Common myeloid progenitor, CD34-positive (primary cell): ENCODE data around the gene CDK18.

ENCODE experiments used
- CTCF ChIA-PET: fragments of 350-600 bp; sonication (Branson Sonifier 250); formaldehyde crosslinking; loops from one replicate; lab custom pipeline; 2021; ENCODE audit warnings: antibody characterized with exemption; lab: Charles Lee
- POLR2A ChIA-PET: fragments of 350-600 bp; sonication (Branson Sonifier 250); formaldehyde crosslinking; loops from one replicate; lab custom pipeline; 2021; ENCODE audit warnings: antibody characterized with exemption; lab: Charles Lee
- DNase-seq, 3 donors: peaks; one replicate each; pipeline versions ENCODE4 v3.0.0 to v3.0.0-alpha.2; 2013
- H3K27ac ChIP-seq, 2 experiments: 1 replicate in 1 of 2; 2 replicates in 1 of 2; pipeline ENCODE4 v1.7.0; 2013; ENCODE audit warnings: inconsistent platforms in 2 of 2, low read length in 2 of 2, mild to moderate bottlenecking in 2 of 2, low read depth in 1 of 2, moderate library complexity in 1 of 2; ENCODE audit not compliant: severe bottlenecking in 2 of 2, insufficient read depth in 1 of 2, poor library complexity in 1 of 2
- H3K27me3 ChIP-seq, 5 experiments: replicated peaks in 2 of 5; 1 replicate in 3 of 5; 2 replicates in 2 of 5; pipeline versions ENCODE4 v1.6.1 to v1.7.0; 2013; ENCODE audit warnings: low read length in 4 of 5, mild to moderate bottlenecking in 2 of 5, moderate library complexity in 2 of 5, inconsistent platforms in 1 of 5; ENCODE audit not compliant: insufficient read depth in 5 of 5, control insufficient read depth in 4 of 5
- H3K36me3 ChIP-seq, 4 experiments: 1 replicate in 2 of 4; 2 replicates in 2 of 4; pipeline versions ENCODE4 v1.6.1 to v1.7.0; 2013; ENCODE audit warnings: low read length in 3 of 4, control low read depth in 1 of 4, mild to moderate bottlenecking in 1 of 4; ENCODE audit not compliant: control insufficient read depth in 4 of 4, insufficient read depth in 4 of 4
- H3K4me1 ChIP-seq, 4 experiments: 1 replicate in 3 of 4; 2 replicates in 1 of 4; pipeline versions ENCODE4 v1.6.1 to v1.7.1; 2013; ENCODE audit warnings: low read length in 3 of 4, mild to moderate bottlenecking in 3 of 4, control low read depth in 1 of 4, inconsistent platforms in 1 of 4, moderate library complexity in 1 of 4; ENCODE audit not compliant: control insufficient read depth in 4 of 4, insufficient read depth in 4 of 4; ENCODE audit errors: control extremely low read depth in 1 of 4
- H3K4me3 ChIP-seq, 7 experiments: 1 replicate in 4 of 7; 2 replicates in 3 of 7; pipeline versions ENCODE4 v1.5.1 to v1.7.0; 2013; ENCODE audit warnings: mild to moderate bottlenecking in 7 of 7, low read length in 6 of 7, moderate library complexity in 6 of 7, inconsistent platforms in 2 of 7, low read depth in 2 of 7, control low read depth in 1 of 7; ENCODE audit not compliant: insufficient read depth in 4 of 7, control insufficient read depth in 1 of 7; ENCODE audit errors: extremely low read depth in 1 of 7
- H3K9me3 ChIP-seq, 5 experiments: 1 replicate in 4 of 5; 2 replicates in 1 of 5; pipeline versions ENCODE4 v1.6.1 to v1.7.1; 2013; ENCODE audit warnings: low read length in 4 of 5, mild to moderate bottlenecking in 2 of 5, inconsistent platforms in 1 of 5, low read depth in 1 of 5, moderate library complexity in 1 of 5; ENCODE audit not compliant: control insufficient read depth in 4 of 5, insufficient read depth in 2 of 5; ENCODE audit errors: control extremely low read depth in 1 of 5
- WGBS: methylation state at CpG from one replicate; pipeline ENCODE4 v1.1.5; 2013; ENCODE audit not compliant: insufficient coverage; 5-methylcytosine and 5-hydroxymethylcytosine counted together

Gene CDK18

DNA sequence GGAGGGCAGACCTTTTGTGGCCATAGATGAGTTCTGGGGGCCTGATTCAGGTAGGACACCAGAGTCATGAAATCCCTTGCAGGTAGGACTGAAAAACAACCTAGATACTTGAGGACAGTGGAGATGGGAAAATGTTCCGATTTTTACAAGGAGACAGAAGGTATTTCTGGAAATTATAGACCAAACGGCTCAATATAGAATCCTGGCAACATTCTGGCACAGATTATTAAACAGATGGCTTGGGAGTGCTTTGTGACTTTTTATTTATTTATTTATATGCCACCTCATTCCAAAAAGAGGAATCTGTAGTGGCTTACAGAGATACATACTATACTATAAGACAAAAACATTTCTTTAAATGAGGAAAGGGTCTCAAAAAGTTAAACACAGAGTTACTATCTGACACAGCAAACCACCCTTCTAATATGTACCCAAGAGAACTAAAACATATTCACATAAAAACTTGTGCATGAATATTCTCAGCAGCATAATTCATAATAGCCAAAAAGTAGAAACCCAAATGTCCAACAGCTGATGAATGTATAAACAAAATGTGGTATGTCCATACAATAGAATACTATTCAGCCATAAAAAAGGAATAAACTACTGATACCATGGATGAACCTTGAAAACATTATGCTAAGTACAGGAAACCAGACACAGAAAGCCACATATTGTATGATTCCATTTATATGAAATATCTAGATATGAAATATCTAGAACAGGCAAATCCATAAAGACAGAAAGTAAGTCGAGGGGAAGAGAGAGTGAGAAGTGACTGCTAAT lies 49.8 kb downstream of the CDK18 start:
- Histone ChIP-seq H3K36me3 (no peaks in the 10 kb centered on the region), H3K27ac (no peak overlapping the region), H3K4me1 (no peaks in the 10 kb centered on the region), H3K4me3 (no peak overlapping the region), H3K27me3 (peaks cover 0 to 4% (median 2%) of the 10 kb centered on the region in 5 experiments), H3K9me3 (peaks cover 0 to 7% (median 2%) of the 10 kb centered on the region in 5 experiments)
- ChIA-PET POLR2A (no interaction called here), CTCF (interaction anchor here (1.3 to 1.9 kb wide), 2 partner anchors 8 to 34 kb away, joined by 4 to 5 read pairs; no protein-coding TSS in a partner anchor)
- 100% methylated on average over 1 of the region's 3 CpGs for WGBS
- DNase-seq = no peak

DNA sequence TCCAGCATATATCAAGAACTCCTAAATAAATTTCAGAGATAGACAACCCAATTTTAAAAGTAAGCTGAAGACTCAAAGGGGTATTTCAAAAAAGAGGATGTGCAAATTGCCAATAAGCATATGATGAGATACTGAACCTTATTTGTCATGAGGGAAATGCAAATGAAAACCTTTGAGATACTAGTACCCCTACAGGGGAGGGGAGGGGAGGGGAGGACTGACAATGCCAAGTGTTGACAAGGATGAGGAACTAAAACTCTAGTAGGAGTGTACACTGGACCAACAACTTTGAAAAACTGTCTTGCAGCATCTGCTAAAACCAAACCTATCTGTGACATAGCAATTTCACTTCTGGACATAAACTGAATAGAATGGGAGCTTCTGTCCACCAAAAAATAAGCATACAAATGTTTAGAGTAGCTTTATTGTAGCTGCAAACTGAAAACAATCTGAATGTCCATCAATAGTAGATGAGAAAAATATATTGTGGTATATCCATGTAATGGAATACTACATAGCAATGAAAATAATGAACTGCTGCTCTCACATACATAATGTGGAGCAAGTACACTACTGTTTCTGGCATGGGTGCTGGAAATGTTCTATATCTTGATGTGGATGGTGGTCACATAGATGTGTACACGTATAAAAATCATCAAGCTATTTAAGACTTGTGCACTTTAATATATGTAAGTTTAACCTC lies 57.2 kb downstream of the CDK18 start:
- Histone ChIP-seq H3K9me3 (peaks cover 0 to 14% (median 4%) of the 10 kb centered on the region in 5 experiments), H3K27me3 (peaks cover 2 to 20% (median 8%) of the 10 kb centered on the region in 5 experiments), H3K36me3 (no peaks in the 10 kb centered on the region), H3K27ac (no peak overlapping the region), H3K4me1 (no peaks in the 10 kb centered on the region), H3K4me3 (no peak overlapping the region)
- CTCF ChIA-PET = interaction anchor here (0.7 to 1.7 kb wide), 7 partner anchors 8 to 944 kb away, joined by 3 to 6 read pairs (median 3); no protein-coding TSS in a partner anchor
- POLR2A ChIA-PET = interaction anchor here (0.7 kb wide), 1 partner anchor 152 kb away, joined by 4 read pairs; no protein-coding TSS in a partner anchor
- no CpG with 5 or more reads among the region's 1 CpG for WGBS
- no peak for DNase-seq

DNA sequence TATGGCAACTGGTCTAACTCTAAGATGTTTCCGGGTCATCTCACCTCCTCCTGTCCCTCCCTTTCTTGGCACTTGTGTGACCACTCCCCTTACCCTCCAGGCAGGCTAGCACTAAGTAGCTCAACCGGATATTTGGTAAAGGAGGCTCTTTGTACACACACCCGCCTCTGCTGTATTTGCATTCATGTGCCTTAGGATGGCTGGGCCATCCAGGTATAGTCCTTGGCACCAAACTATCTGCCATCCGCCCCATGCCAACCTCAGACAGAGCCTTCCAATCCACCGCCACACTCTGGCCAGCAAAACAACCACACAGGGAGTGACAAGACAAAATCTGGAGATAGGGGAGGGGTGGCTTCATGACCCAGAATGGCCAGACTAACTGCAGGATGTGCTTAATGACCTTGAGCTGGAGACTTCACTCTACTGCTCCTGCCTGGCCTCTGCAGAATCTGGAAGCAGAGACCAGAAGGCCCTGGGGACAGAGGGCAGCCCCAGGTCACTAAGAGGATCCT lies 59.5 kb downstream of the CDK18 start:
- Histone ChIP-seq H3K27ac (no peak overlapping the region), H3K27me3 (peaks cover 2 to 42% (median 24%) of the 10 kb centered on the region in 5 experiments), H3K4me3 (no peak overlapping the region), H3K36me3 (no peaks in the 10 kb centered on the region), H3K4me1 (peaks cover 0 to 7% (median 3%) of the 10 kb centered on the region in 4 experiments), H3K9me3 (peaks cover 0 to 14% (median 4%) of the 10 kb centered on the region in 5 experiments)
- DNase-seq = no peak
- ChIA-PET POLR2A (interaction anchor here (1.1 kb wide), 1 partner anchor 10 kb away, joined by 3 read pairs; no protein-coding TSS in a partner anchor), CTCF (interaction anchor here (1.1 to 2.0 kb wide), 2 partner anchors 34 to 94 kb away, joined by 3 to 4 read pairs; no protein-coding TSS in a partner anchor)
- WGBS = 83% methylated on average over 3 of the region's 5 CpGs

DNA sequence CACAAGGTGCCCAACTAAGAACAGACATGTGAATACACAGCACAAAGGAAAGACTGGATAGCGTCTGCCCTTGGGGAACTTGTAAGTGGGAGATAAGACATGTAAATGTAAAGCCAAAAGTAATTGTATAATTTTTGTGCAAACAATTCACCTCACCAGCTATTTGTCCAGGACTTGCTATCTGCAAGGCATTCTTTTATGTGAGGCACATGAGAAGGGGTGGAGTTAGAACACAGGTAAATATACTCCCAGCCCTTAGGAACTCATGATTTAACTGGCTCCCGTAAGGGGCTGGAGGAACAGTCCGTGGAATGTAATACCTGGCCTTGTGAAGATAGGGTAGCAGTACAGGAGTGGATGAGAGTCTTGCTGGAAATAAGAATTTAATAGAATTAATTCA lies 61.3 kb downstream of the CDK18 start:
- DNase-seq = no peak
- no peak overlapping the region for H3K4me3 ChIP-seq
- H3K4me1 ChIP-seq = peaks cover 0 to 9% (median 4%) of the 10 kb centered on the region in 4 experiments
- H3K36me3 ChIP-seq = no peaks in the 10 kb centered on the region
- ChIA-PET POLR2A (no interaction called here), CTCF (no interaction called here)
- 94% methylated on average over 2 of the region's 3 CpGs for WGBS
- H3K27me3 ChIP-seq = peaks cover 2 to 58% (median 33%) of the 10 kb centered on the region in 5 experiments
- H3K27ac ChIP-seq = no peak overlapping the region
- H3K9me3 ChIP-seq = peaks cover 0 to 14% (median 4%) of the 10 kb centered on the region in 5 experiments

DNA sequence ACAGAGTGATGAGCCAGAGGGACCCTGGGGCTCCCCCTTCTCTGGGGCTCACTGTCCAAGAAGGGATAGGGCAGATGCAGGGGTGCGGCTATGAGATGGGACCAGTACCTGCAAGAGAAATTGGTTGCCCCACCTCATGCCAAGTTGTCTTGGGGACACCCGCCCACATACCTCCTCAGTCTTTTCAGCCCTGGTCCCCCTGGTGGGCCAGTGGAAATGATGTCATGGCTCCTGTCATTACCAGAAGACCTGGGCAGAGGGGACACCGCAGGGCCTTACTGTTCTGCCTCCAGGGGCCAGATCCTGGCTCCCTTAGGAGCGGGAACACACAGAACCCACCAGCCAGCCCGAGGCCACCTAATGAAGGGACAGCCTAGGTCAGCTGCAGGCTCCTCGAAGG lies 63.2 kb downstream of the CDK18 start:
- Histone ChIP-seq H3K27me3 (peaks cover 2 to 69% (median 49%) of the 10 kb centered on the region in 5 experiments), H3K9me3 (no peaks in the 10 kb centered on the region), H3K4me3 (no peak overlapping the region), H3K4me1 (peaks cover 0 to 9% (median 4%) of the 10 kb centered on the region in 4 experiments), H3K36me3 (no peaks in the 10 kb centered on the region), H3K27ac (no peak overlapping the region)
- DNase-seq = no peak
- POLR2A ChIA-PET = no interaction called here
- CTCF ChIA-PET = interaction anchor here (1.4 kb wide), 1 partner anchor 91 kb away, joined by 4 read pairs; no protein-coding TSS in a partner anchor
- 90% methylated on average over 5 of the region's 6 CpGs for WGBS

DNA sequence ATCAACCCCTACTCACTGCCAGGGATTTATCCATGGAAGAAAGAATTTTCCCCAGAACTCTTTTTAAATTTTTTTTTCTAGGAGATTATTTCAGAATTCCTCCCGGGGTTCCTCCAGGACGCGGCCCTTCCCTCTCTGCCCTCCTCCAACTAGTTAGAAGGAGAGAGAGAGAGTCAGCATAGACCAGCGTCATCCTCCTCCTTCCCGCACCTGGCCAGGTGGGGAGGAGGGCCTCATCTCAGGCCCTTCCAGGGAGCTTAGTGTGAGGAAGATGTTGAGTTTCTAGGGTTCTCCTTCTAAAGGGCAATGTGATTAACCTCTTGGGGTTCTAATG lies 63.6 kb downstream of the CDK18 start:
- no peaks in the 10 kb centered on the region for H3K36me3 ChIP-seq
- no peak for DNase-seq
- no peaks in the 10 kb centered on the region for H3K9me3 ChIP-seq
- no peak overlapping the region for H3K27ac ChIP-seq
- H3K4me1 ChIP-seq = peaks cover 0 to 9% (median 4%) of the 10 kb centered on the region in 4 experiments
- ChIA-PET CTCF (no interaction called here), POLR2A (no interaction called here)
- H3K4me3 ChIP-seq = no peak overlapping the region
- WGBS = no CpG with 5 or more reads among the region's 5 CpGs
- peaks cover 2 to 65% (median 47%) of the 10 kb centered on the region in 5 experiments for H3K27me3 ChIP-seq
